Choroid plexus epithelial cell (primary cell): ENCODE data around the gene MYL12B.

Source experiments
- DNase-seq: peaks from one replicate; pipeline ENCODE4 v3.0.0-alpha.2; 2010; ENCODE audit warnings: low read depth
- H3K4me3 ChIP-seq: 2 replicates; pipeline ENCODE4 v1.5.1; 2011; ENCODE audit warnings: low read depth, mild to moderate bottlenecking, control low read depth, low read length, moderate library complexity
- CTCF ChIP-seq: conservative IDR thresholded peaks from 2 replicates; pipeline ENCODE4 v1.5.1; 2011; ENCODE audit warnings: low read depth, mild to moderate bottlenecking, control low read depth, inconsistent platforms, low read length, moderate library complexity

Gene MYL12B

DNA sequence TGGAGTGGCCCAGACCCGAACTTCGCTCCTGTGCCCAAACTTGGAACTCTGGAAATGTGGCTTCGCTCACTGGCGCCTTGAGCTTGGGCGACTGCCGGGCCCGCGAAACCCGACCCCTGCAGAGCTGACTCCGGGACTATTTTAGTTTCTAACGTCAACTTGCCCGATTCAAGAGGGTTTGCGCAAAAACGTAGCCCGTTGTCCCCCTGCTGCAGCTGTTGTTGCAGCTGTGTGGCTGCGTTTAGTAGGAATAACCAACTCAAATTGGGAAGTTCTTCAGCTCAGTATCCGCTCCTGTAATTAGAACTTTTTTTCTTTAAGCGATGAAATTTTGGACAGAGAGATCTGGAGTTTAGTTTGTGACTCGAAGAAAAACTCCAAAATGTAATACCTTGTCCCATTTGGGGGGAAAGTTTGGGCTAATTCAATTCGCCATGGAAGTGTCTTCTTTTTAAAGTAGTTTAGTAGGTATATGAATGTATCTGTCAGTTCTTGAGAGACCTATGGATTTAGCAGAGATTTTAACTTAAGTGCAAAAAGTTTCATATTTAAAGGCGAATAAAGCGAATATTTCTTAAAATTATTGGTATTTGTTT lies 13.8 kb upstream of the MYL12B start:
- peak; percentile 62 for DNase-seq
- H3K4me3 ChIP-seq: peak overlapping the region; percentile 93
- no peak for TF ChIP-seq CTCF

DNA sequence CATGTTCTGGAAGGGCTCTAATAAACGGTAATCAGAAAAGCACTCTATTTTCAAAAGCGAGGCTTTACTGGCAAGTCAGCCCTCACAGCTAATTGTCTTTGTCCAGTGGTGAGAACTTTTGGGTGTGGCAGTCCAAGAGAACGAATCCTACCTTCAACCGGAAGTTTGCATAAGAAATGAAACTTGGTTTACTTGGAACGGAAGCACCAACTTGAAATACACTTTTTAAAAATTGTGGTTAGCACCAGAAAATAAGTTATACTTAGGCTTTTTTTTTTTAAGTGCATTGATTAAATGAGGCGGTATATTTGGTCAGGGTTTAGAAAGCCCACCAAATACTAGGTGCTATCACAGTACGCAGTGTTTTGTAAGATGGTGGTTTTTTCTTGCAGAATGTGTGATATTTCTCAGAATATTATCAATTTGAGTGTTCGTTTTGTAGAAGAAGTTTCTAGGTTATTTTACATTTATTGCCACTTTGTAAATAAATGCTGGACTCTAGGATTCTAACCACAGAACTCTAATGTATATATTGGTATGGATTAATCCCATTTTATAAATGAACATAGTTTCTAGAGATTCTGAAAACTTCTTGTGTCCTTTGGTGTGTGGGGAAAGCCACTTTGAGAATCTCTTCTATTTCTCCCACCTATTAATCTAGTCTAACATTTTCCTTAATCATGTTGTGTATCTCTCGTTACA lies 13.1 kb upstream of the MYL12B start:
- no peak for TF ChIP-seq CTCF
- peak; percentile 74 for DNase-seq
- H3K4me3 ChIP-seq: peak overlapping the region; percentile 93

- DNase-seq: peak; percentile 84
- no peak for TF ChIP-seq CTCF
- peak overlapping the region; percentile 1 for H3K4me3 ChIP-seq
Measured at GRCh38 chr18:3250237-3251107, 11.5 kb upstream of the MYL12B start.

GRCh38 chr18:3251249-3251962 lies 10.5 kb upstream of the MYL12B start:
- no peak for TF ChIP-seq CTCF
- no peak overlapping the region for H3K4me3 ChIP-seq
- DNase-seq: no peak

GRCh38 chr18:3251963-3252277 lies 10.0 kb upstream of the MYL12B start:
- no peak overlapping the region for H3K4me3 ChIP-seq
- peak; percentile 58 for DNase-seq
- no peak for TF ChIP-seq CTCF

DNA sequence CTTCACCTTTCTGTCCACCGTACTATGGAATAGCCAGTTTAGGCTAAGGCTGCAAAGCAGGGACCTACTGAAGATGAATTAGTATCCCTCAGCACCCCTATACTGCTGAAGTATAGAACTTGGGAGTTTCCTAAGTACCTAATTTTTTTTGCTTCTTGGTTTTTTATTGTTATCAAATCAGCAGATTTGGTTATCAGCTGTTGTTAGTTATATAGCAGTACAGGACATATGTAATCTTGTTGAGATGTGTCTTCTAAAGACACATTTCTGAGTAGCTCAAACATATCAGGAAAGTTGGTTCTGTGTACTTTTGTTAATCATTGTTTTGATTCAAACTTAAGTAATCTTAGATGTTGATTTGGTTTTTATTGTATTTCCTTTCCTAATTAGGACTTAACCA lies 9.1 kb upstream of the MYL12B start:
- DNase-seq: no peak
- H3K4me3 ChIP-seq: no peak overlapping the region
- TF ChIP-seq CTCF: no peak
